SU-DHL-6 (cell line): Measurements from ENCODE around the gene TMPRSS9.

Experiments
- CTCF ChIP-seq: fragments of 200-600 bp; sonication (generic); IDR thresholded peaks from one replicate; pipeline ENCODE4 v1.5.1; 2017; ENCODE audit warnings: antibody characterized with exemption, mild to moderate bottlenecking, low read length, moderate library complexity; ENCODE audit not compliant: insufficient read depth, poor library complexity, severe bottlenecking
- EZH2phosphoT487 ChIP-seq: fragments of 200-600 bp; sonication (generic), shearing (Covaris generic); conservative IDR thresholded peaks from 2 replicates; pipeline ENCODE4 v1.6.1; 2018; ENCODE audit warnings: mild to moderate bottlenecking, antibody characterized with exemption, low read length, moderate library complexity, mixed read lengths

GRCh38 chr19:2352121-2352520, 7.9 kb upstream of the TMPRSS9 start:
- TF ChIP-seq CTCF (no peak), EZH2phosphoT487 (no peak)
